Activated CD4-positive, alpha-beta memory T cell treated with anti-CD3 and anti-CD28 coated beads for 36 hours (primary cell): Measurements from ENCODE around the gene PER3. TPM values are rescaled to one million over a fixed set of nuclear protein-coding genes. Genes with fewer than 3 reads are reported as not detected.

Experiments used
- CTCF ChIA-PET: fragments of 350-600 bp; sonication (Branson Sonifier 250); formaldehyde crosslinking; loops from one replicate; lab custom pipeline; 2021; ENCODE audit warnings: antibody characterized with exemption, inconsistent platforms; lab: Charles Lee
- POLR2A ChIA-PET: fragments of 350-600 bp; sonication (Branson Sonifier 250); formaldehyde crosslinking; loops from one replicate; lab custom pipeline; 2021; ENCODE audit warnings: antibody characterized with exemption; lab: Charles Lee
- DNase-seq: peaks from one replicate; pipeline ENCODE4 v3.0.0-alpha.2; 2020
- H3K27ac Mint-ChIP-seq: one replicate; pipeline ENCODE4 v1.8.0; 2021; ENCODE audit warnings: mixed read lengths
- H3K27me3 Mint-ChIP-seq: one replicate; pipeline ENCODE4 v1.8.0; 2021; ENCODE audit warnings: mixed read lengths
- H3K36me3 Mint-ChIP-seq: one replicate; pipeline ENCODE4 v1.8.0; 2021; ENCODE audit warnings: mixed read lengths
- H3K4me1 Mint-ChIP-seq: one replicate; pipeline ENCODE4 v1.8.0; 2021; ENCODE audit warnings: low read depth, mixed read lengths
- H3K4me3 Mint-ChIP-seq: one replicate; pipeline ENCODE4 v1.8.0; 2021; ENCODE audit warnings: mild to moderate bottlenecking, mixed read lengths
- H3K9me3 Mint-ChIP-seq: one replicate; pipeline ENCODE4 v1.8.0; 2021; ENCODE audit warnings: mixed read lengths
- intact Hi-C: fragments of 100-400 bp; cut with micrococcal nuclease; formaldehyde crosslinking; loops from one replicate; pipeline ENCODE4 v1.15.1; 2023
- total RNA-seq, 2 experiments: library from RNA; stranded (reverse); gene quantifications; one replicate each; pipeline ENCODE4 v1.2.3, GENCODE V29; 2021

Gene PER3
- total RNA-seq, 2 experiments from 2014 or later = 2.3 to 2.9 TPM

- peaks cover 15% of the 10 kb centered on the region for H3K27me3 Mint-ChIP-seq
- peaks cover 9% of the 10 kb centered on the region for H3K4me1 Mint-ChIP-seq
- no peak overlapping the region for H3K27ac Mint-ChIP-seq
- POLR2A ChIA-PET = no interaction called here
- no peak for DNase-seq
- H3K36me3 Mint-ChIP-seq = no peaks in the 10 kb centered on the region
- no peaks in the 10 kb centered on the region for H3K9me3 Mint-ChIP-seq
- intact Hi-C loops = no loop called here
- CTCF ChIA-PET = interaction anchor here (0.7 to 9.4 kb wide), 4 partner anchors 51 to 151 kb away, joined by 3 to 506 read pairs (median 4); no protein-coding TSS in a partner anchor
- H3K4me3 Mint-ChIP-seq = no peak overlapping the region
Measured at GRCh38 chr1:7755448-7755847, 28.6 kb upstream of the PER3 start.

DNA sequence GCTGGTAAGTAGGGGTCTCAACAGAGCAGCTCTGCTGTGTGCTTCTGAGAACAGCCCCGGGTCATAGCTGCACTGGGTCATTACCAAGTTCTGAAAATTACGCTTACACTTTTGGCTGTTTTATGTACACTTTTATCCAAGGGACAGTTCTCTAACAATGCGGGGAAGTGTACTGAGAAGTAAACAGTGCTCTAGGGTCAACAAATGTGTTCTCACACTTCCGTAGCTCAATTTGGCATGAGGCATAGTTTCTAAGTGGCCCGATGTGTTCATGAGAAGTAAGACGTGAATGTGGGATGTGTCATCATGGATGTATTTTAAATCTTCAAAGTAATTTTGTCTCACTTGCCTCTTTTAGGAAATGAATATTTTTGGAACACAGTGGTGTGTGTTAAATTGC is 23.8 kb upstream of the PER3 start:
- POLR2A ChIA-PET = no interaction called here

DNA sequence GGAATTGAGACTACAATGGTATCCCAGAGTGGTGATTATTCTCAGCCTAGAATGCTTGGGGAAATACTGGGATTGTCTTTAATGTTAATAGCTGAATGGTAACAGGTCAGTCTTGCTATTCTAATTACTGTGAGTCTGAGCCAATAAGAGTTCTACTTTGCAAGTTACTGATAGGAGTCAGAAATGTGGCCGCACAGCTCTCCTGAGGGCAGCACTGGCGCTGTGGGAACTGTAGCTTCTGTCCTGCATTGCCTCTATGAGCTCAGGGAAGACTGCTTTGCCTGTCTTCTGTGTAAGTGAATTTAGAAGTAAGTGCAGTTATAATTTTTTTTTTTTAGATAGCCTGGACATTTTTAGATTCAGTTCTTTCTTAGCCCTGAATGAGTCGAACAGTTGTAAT is 23.0 kb upstream of the PER3 start:
- no peak overlapping the region for H3K27ac Mint-ChIP-seq

More for the DNA sequence above, 23.8 kb upstream of the PER3 start:
- intact Hi-C loops = no loop called here
- peaks cover 10% of the 10 kb centered on the region for H3K27me3 Mint-ChIP-seq
- H3K9me3 Mint-ChIP-seq = no peaks in the 10 kb centered on the region
- no peak overlapping the region for H3K27ac Mint-ChIP-seq
- no peaks in the 10 kb centered on the region for H3K36me3 Mint-ChIP-seq
- CTCF ChIA-PET = interaction anchor here (0.5 to 5.7 kb wide), 3 partner anchors 11 to 575 kb away, joined by 3 to 42 read pairs (median 4); no protein-coding TSS in a partner anchor
- no peaks in the 10 kb centered on the region for H3K4me1 Mint-ChIP-seq
- no peak for DNase-seq
- no peak overlapping the region for H3K4me3 Mint-ChIP-seq

DNA sequence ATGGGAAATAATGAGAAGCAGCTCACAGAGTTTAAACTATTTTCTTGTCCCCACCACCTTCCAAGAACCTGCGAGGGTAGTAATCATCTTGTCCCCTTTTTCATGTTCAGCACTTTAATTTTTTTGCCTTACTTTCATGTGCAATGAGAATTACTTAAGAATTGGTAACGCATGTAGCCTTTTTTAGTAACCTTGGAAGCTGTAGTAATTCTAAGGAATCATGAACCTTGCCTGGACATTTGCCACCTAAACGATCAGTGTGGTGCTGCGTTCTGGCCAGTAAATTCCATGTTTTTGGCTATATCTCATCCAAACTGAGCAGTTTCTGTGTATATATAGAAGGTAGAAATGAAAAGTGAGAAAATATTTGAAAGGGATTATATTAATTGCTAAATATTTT is 16.9 kb upstream of the PER3 start:
- H3K4me3 Mint-ChIP-seq = no peak overlapping the region
- CTCF ChIA-PET = interaction anchor here (6.6 kb wide), 1 partner anchor 15 kb away, joined by 40 read pairs; no protein-coding TSS in a partner anchor

More for the DNA sequence above, 23.0 kb upstream of the PER3 start:
- H3K36me3 Mint-ChIP-seq = no peaks in the 10 kb centered on the region
- H3K27me3 Mint-ChIP-seq = peaks cover 4% of the 10 kb centered on the region
- CTCF ChIA-PET = interaction anchor here (1.8 to 6.6 kb wide), 3 partner anchors 8 to 94 kb away, joined by 4 to 42 read pairs (median 40); no protein-coding TSS in a partner anchor
- intact Hi-C loops = no loop called here
- POLR2A ChIA-PET = interaction anchor here (0.6 kb wide), 1 partner anchor 14 kb away, joined by 3 read pairs; no protein-coding TSS in a partner anchor
- no peaks in the 10 kb centered on the region for H3K4me1 Mint-ChIP-seq
- DNase-seq = no peak
- no peak overlapping the region for H3K4me3 Mint-ChIP-seq
- no peaks in the 10 kb centered on the region for H3K9me3 Mint-ChIP-seq

DNA sequence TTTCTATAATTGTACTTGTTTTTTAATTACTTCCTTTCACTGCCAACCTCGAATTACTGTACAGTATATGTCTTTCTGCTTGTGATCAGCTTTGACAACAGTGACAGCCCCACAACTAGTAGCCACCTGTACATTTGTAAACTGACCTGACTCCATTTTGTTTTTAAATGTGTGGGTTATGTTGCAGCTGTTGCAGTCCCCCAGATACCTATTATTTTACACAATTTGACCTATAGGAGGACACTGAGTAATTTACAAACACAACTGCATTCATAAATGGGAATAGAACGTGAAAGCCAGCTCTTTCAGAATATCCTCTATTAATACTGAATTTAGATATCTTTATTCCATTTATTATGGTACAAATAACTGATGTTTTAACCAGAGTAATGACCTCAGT is 15.5 kb upstream of the PER3 start:
- POLR2A ChIA-PET = no interaction called here

More for the DNA sequence above, 16.9 kb upstream of the PER3 start:
- Mint-ChIP-seq H3K9me3 (no peaks in the 10 kb centered on the region), H3K27ac (no peak overlapping the region), H3K36me3 (no peaks in the 10 kb centered on the region), H3K4me1 (peaks cover 9% of the 10 kb centered on the region), H3K27me3 (peaks cover 7% of the 10 kb centered on the region)
- POLR2A ChIA-PET = no interaction called here
- intact Hi-C loops = no loop called here
- DNase-seq = no peak

GRCh38 chr1:7769673-7770412 is 14.2 kb upstream of the PER3 start:
- intact Hi-C loops = no loop called here
- DNase-seq = no peak
- ChIA-PET POLR2A (no interaction called here), CTCF (interaction anchor here (1.1 to 2.6 kb wide), 3 partner anchors 17 to 1068 kb away, joined by 3 to 22 read pairs (median 3); partner anchors contain the start of gene DNAJC11)
- Mint-ChIP-seq H3K4me1 (peaks cover 32% of the 10 kb centered on the region), H3K36me3 (peaks cover 12% of the 10 kb centered on the region), H3K4me3 (peak overlapping the region; percentile 5), H3K27ac (no peak overlapping the region), H3K27me3 (peaks cover 5% of the 10 kb centered on the region), H3K9me3 (no peaks in the 10 kb centered on the region)

More for the DNA sequence above, 15.5 kb upstream of the PER3 start:
- Mint-ChIP-seq H3K9me3 (no peaks in the 10 kb centered on the region), H3K36me3 (peaks cover 6% of the 10 kb centered on the region), H3K4me1 (peaks cover 23% of the 10 kb centered on the region), H3K27ac (no peak overlapping the region), H3K27me3 (peaks cover 5% of the 10 kb centered on the region), H3K4me3 (no peak overlapping the region)
- DNase-seq = no peak
- CTCF ChIA-PET = interaction anchor here (0.7 to 2.6 kb wide), 4 partner anchors 16 to 170 kb away, joined by 3 to 22 read pairs (median 3); no protein-coding TSS in a partner anchor
- intact Hi-C loops = no loop called here

GRCh38 chr1:7770669-7770996 is 13.5 kb upstream of the PER3 start:
- H3K36me3 Mint-ChIP-seq = peaks cover 14% of the 10 kb centered on the region
- H3K9me3 Mint-ChIP-seq = no peaks in the 10 kb centered on the region
- H3K27ac Mint-ChIP-seq = peak overlapping the region; percentile 67
- ChIA-PET POLR2A (no interaction called here), CTCF (interaction anchor here (1.7 kb wide), 1 partner anchor 19 kb away, joined by 14 read pairs; no protein-coding TSS in a partner anchor)
- intact Hi-C loops = no loop called here
- H3K27me3 Mint-ChIP-seq = peaks cover 5% of the 10 kb centered on the region
- DNase-seq = no peak
- H3K4me3 Mint-ChIP-seq = peak overlapping the region; percentile 79
- H3K4me1 Mint-ChIP-seq = peaks cover 36% of the 10 kb centered on the region

DNA sequence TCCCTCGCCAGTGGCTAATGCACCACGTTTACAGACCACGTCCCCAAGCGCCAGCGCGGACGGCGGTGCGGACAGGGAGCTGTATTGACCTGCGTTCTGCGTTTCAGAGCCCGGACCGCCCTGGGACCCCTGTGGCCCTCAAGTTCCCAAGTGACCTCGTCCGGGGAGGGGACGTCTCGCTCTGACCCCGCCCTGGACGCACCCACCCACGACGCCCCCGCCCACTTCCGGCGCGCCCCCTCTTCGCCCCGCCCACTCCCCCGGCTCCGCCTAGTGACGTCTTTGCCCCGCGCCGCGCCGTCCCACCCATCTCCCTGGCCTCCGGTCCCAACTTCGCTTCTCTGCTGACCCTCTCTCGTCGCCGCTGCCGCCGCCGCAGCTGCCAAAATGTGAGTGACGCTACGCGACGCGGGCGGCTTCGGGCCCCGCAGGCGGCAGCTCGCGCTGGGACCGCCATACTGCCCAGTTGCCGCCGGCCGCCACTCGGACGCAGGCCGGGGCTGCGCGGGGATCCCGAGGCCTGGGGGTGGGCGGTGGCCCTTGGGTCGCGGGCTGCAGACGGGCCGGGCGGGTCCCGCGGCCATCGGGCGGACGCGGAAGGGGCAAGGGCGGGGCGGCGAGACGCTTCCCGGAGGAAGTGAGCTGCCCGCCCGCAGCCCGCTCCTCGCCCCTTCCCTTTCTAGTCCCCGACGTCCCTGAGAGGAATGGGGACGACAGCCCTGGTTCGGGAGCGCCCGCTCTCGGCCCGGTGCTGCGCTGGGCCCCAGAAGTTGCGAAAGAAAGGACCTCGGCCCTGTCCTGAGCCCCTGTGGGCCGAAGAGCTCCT is 12.9 kb upstream of the PER3 start, which contains the start of gene VAMP3:
TSS of gene VAMP3 (plus strand) at position 300 of the 826 bp plus-strand sequence. CDS start at position 388, 88 bp downstream.
- intact Hi-C loops = loop anchor here (1.0 kb wide), 1 partner anchor 13 kb away; the partner anchor contains the start of gene PER3

DNA sequence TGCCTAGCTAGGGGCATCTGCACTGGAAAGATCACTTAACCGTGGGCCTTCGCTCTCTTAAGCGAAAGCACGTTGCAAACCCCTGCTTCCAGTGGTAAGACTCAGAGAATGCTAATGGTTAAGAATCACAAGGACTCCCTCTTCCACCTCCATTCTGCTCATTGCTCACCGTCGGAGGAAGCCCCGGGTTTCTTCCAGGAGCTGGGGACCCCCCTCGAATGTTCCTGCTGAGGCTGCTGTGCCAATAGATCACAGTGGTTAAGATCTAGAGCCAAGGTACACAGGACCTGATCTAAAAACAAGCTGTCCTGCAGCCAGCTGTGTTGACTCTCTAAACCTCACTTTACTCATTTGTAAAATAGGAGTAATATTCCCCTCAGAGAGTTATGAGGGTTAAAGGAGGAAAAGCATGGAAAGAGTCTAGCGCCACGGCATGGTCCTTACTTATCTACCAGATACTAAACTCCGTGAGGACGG is 12.2 kb upstream of the PER3 start:
- H3K27me3 Mint-ChIP-seq = peaks cover 5% of the 10 kb centered on the region
- ChIA-PET CTCF (interaction anchor here (0.8 to 1.7 kb wide), 3 partner anchors 20 to 103 kb away, joined by 3 to 14 read pairs (median 3); no protein-coding TSS in a partner anchor), POLR2A (interaction anchor here (1.0 kb wide), 1 partner anchor 8 kb away, joined by 3 read pairs; no protein-coding TSS in a partner anchor)
- peaks cover 20% of the 10 kb centered on the region for H3K36me3 Mint-ChIP-seq
- intact Hi-C loops = loop anchor here (1.0 kb wide), 1 partner anchor 12 kb away; the partner anchor contains the start of gene PER3
- no peak for DNase-seq
- H3K27ac Mint-ChIP-seq = peak overlapping the region; percentile 34
- H3K4me3 Mint-ChIP-seq = peak overlapping the region; percentile 82
- no peaks in the 10 kb centered on the region for H3K9me3 Mint-ChIP-seq
- H3K4me1 Mint-ChIP-seq = peaks cover 41% of the 10 kb centered on the region

More for the DNA sequence above, 12.9 kb upstream of the PER3 start, which contains the start of gene VAMP3:
- H3K9me3 Mint-ChIP-seq = no peaks in the 10 kb centered on the region
- peaks cover 41% of the 10 kb centered on the region for H3K4me1 Mint-ChIP-seq
- H3K27ac Mint-ChIP-seq = peak within 1 kb of the TSS; percentile 67
- CTCF ChIA-PET = interaction anchor here (0.8 to 1.7 kb wide), 3 partner anchors 19 to 103 kb away, joined by 3 to 14 read pairs (median 3); no protein-coding TSS in a partner anchor
- peak; percentile 92 for DNase-seq
- peaks cover 14% of the 10 kb centered on the region for H3K36me3 Mint-ChIP-seq
- POLR2A ChIA-PET = interaction anchor here (1.0 kb wide), 1 partner anchor 9 kb away, joined by 3 read pairs; no protein-coding TSS in a partner anchor
- peak within 1 kb of the TSS; percentile 82 for H3K4me3 Mint-ChIP-seq
- peaks cover 5% of the 10 kb centered on the region for H3K27me3 Mint-ChIP-seq

GRCh38 chr1:7777591-7777990 is 6.5 kb upstream of the PER3 start:
- intact Hi-C loops = no loop called here
- ChIA-PET POLR2A (interaction anchor here (0.6 kb wide), 1 partner anchor 126 kb away, joined by 3 read pairs; no protein-coding TSS in a partner anchor), CTCF (no interaction called here)
- no peak overlapping the region for H3K27ac Mint-ChIP-seq
- H3K36me3 Mint-ChIP-seq = peaks cover 38% of the 10 kb centered on the region
- H3K4me3 Mint-ChIP-seq = no peak overlapping the region
- no peaks in the 10 kb centered on the region for H3K27me3 Mint-ChIP-seq
- H3K4me1 Mint-ChIP-seq = peaks cover 35% of the 10 kb centered on the region
- H3K9me3 Mint-ChIP-seq = no peaks in the 10 kb centered on the region
- no peak for DNase-seq

GRCh38 chr1:7778133-7778628 is 5.9 kb upstream of the PER3 start:
- Mint-ChIP-seq H3K36me3 (peaks cover 35% of the 10 kb centered on the region), H3K4me1 (peaks cover 35% of the 10 kb centered on the region), H3K27me3 (no peaks in the 10 kb centered on the region), H3K9me3 (no peaks in the 10 kb centered on the region), H3K27ac (no peak overlapping the region), H3K4me3 (no peak overlapping the region)
- ChIA-PET POLR2A (interaction anchor here (0.6 kb wide), 1 partner anchor 126 kb away, joined by 3 read pairs; no protein-coding TSS in a partner anchor), CTCF (no interaction called here)
- intact Hi-C loops = no loop called here
- DNase-seq = no peak
